OCI-LY1 (cell line): ENCODE data around the gene AIP.
"Not testable (repeated sequence)": the region's sequence is repeated elsewhere in the genome, so short reads cannot be mapped to it uniquely, and the experiment has no call there.

ENCODE experiments used
- CTCF ChIP-seq: fragments of 200-600 bp; sonication (generic), shearing (Covaris generic); IDR thresholded peaks from 2 replicates; pipeline ENCODE4 v1.5.1; 2017; ENCODE audit warnings: mild to moderate bottlenecking, antibody characterized with exemption, low read length, moderate library complexity, mixed read lengths
- EZH2 ChIP-seq: fragments of 200-600 bp; sonication (generic), shearing (Covaris generic); IDR thresholded peaks from 2 replicates; pipeline ENCODE4 v1.8.0; 2017; ENCODE audit warnings: borderline replicate concordance, mixed run types, mild to moderate bottlenecking, antibody characterized with exemption, low read length, moderate library complexity, mixed read lengths

- not testable (repeated sequence) for TF ChIP-seq CTCF, EZH2
Measured at GRCh38 chr11:67477344-67478050, 5.3 kb upstream of the AIP start.
